ENCODE measurements around the gene FBN1.

FBN1 gene

GRCh38 chr15:48619446-48619845 is 26.1 kb downstream of the FBN1 start:
- no peak for TF ChIP-seq CTCF (IDR thresholded peaks at IDR 0.05)
- no peak for DNase-seq
- peaks cover 5% of the 10 kb centered on the region for H3K36me3 Mint-ChIP-seq (ENCODE audit: low read depth)
- H3K27ac Mint-ChIP-seq = no peak overlapping the region
- peaks cover 3% of the 10 kb centered on the region for H3K27me3 Mint-ChIP-seq (ENCODE audit: low read depth, poor library complexity)
- peaks cover 4% of the 10 kb centered on the region for H3K4me1 Mint-ChIP-seq
- H3K9me3 Mint-ChIP-seq = peaks cover 5% of the 10 kb centered on the region
- no peak overlapping the region for H3K4me3 Mint-ChIP-seq

GRCh38 chr15:48617619-48618018 is 27.9 kb downstream of the FBN1 start:
- Mint-ChIP-seq H3K4me1 (peaks cover 4% of the 10 kb centered on the region), H3K36me3 (ENCODE audit: low read depth) (peaks cover 8% of the 10 kb centered on the region), H3K4me3 (no peak overlapping the region), H3K9me3 (peaks cover 5% of the 10 kb centered on the region), H3K27me3 (ENCODE audit: low read depth, poor library complexity) (peaks cover 3% of the 10 kb centered on the region), H3K27ac (no peak overlapping the region)
- TF ChIP-seq CTCF (IDR thresholded peaks at IDR 0.05) = no peak
- no peak for DNase-seq

- H3K27me3 Mint-ChIP-seq (ENCODE audit: low read depth, poor library complexity) = peaks cover 3% of the 10 kb centered on the region
- DNase-seq = no peak
- no peak for TF ChIP-seq CTCF (IDR thresholded peaks at IDR 0.05)
- H3K4me3 Mint-ChIP-seq = no peak overlapping the region
- no peak overlapping the region for H3K27ac Mint-ChIP-seq
- H3K9me3 Mint-ChIP-seq = peaks cover 5% of the 10 kb centered on the region
- peaks cover 4% of the 10 kb centered on the region for H3K4me1 Mint-ChIP-seq
- peaks cover 12% of the 10 kb centered on the region for H3K36me3 Mint-ChIP-seq (ENCODE audit: low read depth)
Measured at GRCh38 chr15:48616216-48616615, 29.3 kb downstream of the FBN1 start.

- Mint-ChIP-seq H3K36me3 (ENCODE audit: low read depth) (peaks cover 7% of the 10 kb centered on the region), H3K9me3 (no peaks in the 10 kb centered on the region), H3K27ac (no peak overlapping the region), H3K4me1 (peaks cover 4% of the 10 kb centered on the region), H3K4me3 (no peak overlapping the region), H3K27me3 (ENCODE audit: low read depth, poor library complexity) (no peaks in the 10 kb centered on the region)
- TF ChIP-seq CTCF (IDR thresholded peaks at IDR 0.05) = no peak
- no peak for DNase-seq
Measured at GRCh38 chr15:48614051-48614450, 31.5 kb downstream of the FBN1 start.

DNA sequence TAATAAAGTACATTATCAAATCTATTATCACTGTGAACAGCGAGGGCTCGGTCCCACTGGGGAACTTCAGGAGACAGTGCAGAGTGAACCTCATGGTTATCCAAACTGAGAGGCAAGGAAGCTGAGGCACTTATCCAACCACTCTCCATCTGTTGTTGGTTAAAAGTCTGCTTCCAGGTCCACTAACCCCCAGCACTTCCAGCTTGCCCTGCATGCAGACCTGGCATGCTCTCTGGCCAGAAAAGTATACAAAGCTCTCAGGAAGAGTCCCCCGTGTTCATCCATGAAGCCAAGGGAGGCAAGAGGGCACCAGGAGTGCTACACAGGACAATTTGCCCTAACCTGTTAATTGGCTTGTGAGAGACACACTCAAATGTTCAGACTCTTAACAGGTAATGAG is 36.0 kb downstream of the FBN1 start:
- Mint-ChIP-seq H3K4me3 (no peak overlapping the region), H3K4me1 (no peaks in the 10 kb centered on the region), H3K9me3 (no peaks in the 10 kb centered on the region), H3K27me3 (ENCODE audit: low read depth, poor library complexity) (no peaks in the 10 kb centered on the region), H3K36me3 (ENCODE audit: low read depth) (peaks cover 25% of the 10 kb centered on the region), H3K27ac (peak overlapping the region; percentile 57)
- no peak for TF ChIP-seq CTCF (IDR thresholded peaks at IDR 0.05)
- DNase-seq = no peak

- no peak for DNase-seq
- Mint-ChIP-seq H3K27ac (no peak overlapping the region), H3K36me3 (ENCODE audit: low read depth) (peaks cover 24% of the 10 kb centered on the region), H3K4me3 (no peak overlapping the region), H3K27me3 (ENCODE audit: low read depth, poor library complexity) (no peaks in the 10 kb centered on the region), H3K4me1 (no peaks in the 10 kb centered on the region), H3K9me3 (no peaks in the 10 kb centered on the region)
- TF ChIP-seq CTCF (IDR thresholded peaks at IDR 0.05) = no peak
Measured at GRCh38 chr15:48607846-48608245, 37.7 kb downstream of the FBN1 start.
